Esophagus mucosa (tissue), 1 donor: ENCODE measurements around the gene PPM1G. TPM values are rescaled to one million over a fixed set of nuclear protein-coding genes. Genes with fewer than 3 reads are reported as not detected.
"Not testable (repeated sequence)": the region's sequence is repeated elsewhere in the genome, so short reads cannot be mapped to it uniquely, and the experiment has no call there.

Source experiments
- ATAC-seq: fragments of 200-7000 bp; cut with Tn5 transposase; one replicate; pipeline ENCODE4 v1.9.1; 2020
- total RNA-seq: library from RNA; stranded (reverse); gene quantifications from one replicate; pipeline ENCODE4 v1.2.4, GENCODE V29; 2023
- donor health status: DM: yes; HTN: yes; CAD: no.

The PPM1G gene
- total RNA-seq, 1 donor from 2014 or later: 57.3 TPM

DNA sequence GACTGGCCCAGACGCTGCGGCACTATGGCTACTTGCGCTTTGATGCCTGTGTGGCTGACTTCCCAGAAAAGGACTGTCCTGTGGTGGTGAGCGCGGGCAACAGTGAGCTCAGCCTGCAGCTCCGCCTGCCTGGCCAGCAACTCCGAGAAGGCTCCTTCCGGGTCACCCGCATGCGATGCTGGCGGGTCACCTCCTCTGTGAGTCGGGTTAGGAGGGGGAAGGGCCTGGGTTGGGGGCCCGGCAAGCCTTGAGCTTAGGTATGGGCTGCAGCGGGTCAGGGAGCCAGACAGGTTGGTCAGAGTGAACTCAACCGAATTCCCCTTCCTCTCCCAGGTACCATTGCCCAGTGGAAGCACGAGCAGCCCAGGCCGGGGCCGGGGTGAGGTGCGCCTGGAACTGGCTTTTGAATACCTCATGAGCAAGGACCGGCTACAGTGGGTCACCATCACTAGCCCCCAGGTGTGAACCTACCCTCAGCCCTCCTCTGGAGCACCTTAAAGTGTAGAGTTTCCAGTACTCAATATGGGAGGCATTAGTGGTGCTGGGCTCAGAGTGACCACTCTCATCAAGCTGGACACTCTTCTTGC is 33.8 kb downstream of the PPM1G start:
- ATAC-seq: no peak

DNA sequence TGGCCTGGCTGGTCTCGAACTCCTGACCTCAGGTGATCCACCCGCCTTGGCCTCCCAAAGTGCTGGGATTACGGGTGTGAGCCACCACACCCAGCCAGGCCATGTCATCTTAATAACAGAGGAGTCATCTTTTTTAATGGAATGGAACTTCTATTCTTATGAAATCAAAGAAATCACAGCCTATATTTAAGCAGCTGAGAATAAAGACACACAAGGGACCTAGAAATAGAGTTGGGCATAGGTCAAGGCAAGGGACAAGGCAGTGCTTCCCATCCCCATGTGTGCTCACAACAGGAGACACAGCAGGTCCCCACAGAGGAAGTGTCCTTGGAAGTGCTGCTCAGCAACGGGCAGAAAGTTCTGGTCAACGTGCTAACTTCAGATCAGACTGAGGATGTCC is 35.8 kb downstream of the PPM1G start:
- no peak for ATAC-seq

DNA sequence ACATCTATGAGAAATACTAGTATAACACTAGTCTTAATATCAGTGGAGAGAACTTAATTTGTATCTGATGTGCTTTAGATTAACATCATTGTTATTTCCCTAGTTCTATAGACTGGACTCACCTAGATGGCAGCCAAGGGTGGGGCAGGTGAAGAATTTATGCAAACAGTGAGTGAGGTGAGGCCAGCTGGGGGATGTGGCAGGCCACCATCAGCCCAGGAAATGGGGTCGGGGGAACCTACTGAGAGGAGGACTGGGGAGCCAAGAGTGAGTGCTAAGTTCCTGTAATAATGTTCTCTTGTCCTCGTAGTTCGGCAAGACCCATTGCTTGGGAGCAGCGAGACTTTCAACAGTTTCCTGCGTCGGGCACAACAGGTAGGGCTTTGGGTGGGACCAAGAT is 36.5 kb downstream of the PPM1G start:
- ATAC-seq: no peak

DNA sequence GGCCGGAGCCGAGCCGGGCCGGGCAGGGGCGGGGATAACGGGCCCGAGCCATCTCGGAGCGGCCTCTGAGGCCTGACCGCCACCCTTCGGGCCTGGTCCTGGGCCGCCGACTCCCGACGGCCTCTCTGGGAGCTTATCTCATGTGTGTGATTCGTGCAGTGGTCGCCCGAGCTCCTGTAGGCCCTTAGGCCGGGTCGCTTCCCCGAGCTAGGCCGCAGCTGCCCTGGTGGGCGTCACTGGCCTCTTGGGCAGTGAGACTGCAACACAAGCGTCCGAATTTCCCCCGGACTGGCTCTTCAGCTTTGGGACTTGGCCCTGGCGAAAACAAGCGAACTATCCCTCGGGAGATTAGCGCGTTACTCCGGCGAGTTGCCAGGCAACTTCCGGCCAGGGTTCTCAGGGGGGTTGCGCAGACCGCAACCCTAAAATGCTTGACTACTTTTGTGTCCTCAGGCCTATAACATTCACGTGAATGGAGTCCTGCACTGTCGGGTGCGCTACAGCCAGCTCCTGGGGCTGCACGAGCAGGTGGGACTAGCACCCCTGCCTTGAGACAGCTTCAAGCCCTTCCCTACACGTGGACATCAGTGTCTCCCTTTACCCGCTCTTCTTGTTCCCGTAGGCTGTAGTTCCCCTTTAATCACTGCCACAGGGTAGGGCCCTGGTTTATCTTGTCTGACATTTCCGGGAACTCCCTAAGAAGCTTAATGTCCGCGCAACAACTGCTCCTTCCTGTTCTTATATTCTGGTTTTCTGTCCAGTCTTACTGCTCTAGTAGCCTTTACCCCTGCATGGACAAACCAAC is 38.4 kb downstream of the PPM1G start:
- peak; percentile 58 for ATAC-seq

DNA sequence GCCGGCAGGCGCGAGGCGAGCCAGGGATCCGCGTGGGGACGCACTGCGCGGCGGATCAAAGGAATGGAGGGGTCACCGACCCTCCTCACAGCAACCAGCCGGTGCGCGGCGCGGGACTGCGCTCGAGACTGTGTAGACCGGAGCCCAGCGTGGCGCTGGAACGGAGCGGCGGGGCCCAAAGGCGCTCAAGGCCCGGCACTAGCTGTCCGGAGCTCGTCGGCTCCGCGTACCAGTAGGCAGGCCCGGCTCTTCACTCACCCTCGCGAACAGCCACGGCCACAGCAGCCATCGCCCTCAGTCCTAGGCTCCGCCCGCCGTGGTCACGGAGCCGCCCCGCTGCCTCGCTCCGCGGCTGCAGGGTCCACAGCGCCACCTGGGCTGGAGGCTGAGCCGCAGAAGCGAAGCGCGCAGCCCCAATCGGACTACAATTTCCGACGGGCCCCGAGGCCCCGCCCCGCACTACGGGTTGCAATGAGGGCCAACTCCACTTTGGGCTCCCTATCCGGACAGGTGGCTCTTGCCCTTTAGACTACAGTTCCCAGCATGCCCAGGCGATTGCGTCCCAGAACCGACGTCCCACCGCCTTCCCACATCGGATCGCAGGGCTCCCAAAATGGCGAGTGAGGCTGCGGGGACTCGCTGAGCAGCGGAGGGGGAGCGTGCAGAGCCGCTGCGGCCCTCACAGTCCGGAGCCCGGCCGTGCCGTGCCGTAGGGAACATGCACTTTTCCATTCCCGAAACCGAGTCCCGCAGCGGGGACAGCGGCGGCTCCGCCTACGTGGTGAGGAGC is 39.2 kb downstream of the PPM1G start, which contains the start of the genes EIF2B4 and SNX17:
Gene EIF2B4 (minus strand): TSS at position 313 of the 790 bp plus-strand sequence. CDS start 24 bp downstream, at position 289.
Gene SNX17 (plus strand): TSS at position 591 of the 790 bp plus-strand sequence. CDS start 128 bp downstream, at position 719.
- ATAC-seq: peak; percentile 93

DNA sequence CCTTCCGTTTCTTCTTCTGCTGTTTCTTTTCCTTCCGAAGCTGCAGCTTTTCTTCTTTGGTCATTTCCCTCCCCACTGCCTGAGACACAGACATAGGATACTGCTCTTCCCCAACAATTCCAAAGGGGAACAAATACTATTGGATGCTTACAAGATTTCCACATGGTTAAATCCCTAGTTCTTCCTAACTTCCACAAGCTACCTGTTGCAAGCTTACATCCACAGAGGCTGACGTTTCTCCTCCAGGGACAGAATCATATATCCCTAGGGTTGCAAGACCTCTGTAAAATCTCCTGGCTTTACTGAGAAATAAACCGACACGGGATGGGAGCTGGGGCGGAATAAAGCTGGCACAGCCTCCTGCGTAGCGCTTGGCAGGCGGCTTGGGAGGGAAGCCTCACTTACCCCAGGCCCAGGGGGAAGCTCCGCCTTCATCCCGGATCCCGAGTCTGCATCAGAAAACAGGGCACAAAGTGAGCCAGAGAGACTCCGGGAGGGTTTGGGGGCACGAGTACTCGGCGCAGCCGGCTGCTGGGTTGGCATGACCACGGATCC is 39.8 kb downstream of the PPM1G start:
- ATAC-seq: peak; percentile 30

DNA sequence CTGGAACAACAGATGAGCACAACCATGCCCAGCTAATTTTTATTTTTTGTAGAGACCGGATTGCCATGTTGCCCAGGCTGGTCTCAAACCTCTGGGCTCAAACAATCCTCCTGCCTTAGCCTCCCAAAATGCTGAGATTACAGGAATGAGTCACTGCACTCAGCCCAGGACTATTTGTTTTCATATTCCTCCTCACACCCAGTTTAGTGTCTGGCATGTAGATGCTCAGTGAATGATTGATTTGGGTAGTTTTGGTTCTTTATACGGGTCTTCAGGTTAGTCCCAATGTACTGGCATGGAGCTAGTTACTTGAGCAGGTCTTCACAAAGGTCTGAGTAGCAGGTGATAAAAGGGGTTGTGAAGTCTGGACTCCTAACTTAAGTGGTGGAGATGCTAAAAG is 45.5 kb downstream of the PPM1G start:
- ATAC-seq: no peak

DNA sequence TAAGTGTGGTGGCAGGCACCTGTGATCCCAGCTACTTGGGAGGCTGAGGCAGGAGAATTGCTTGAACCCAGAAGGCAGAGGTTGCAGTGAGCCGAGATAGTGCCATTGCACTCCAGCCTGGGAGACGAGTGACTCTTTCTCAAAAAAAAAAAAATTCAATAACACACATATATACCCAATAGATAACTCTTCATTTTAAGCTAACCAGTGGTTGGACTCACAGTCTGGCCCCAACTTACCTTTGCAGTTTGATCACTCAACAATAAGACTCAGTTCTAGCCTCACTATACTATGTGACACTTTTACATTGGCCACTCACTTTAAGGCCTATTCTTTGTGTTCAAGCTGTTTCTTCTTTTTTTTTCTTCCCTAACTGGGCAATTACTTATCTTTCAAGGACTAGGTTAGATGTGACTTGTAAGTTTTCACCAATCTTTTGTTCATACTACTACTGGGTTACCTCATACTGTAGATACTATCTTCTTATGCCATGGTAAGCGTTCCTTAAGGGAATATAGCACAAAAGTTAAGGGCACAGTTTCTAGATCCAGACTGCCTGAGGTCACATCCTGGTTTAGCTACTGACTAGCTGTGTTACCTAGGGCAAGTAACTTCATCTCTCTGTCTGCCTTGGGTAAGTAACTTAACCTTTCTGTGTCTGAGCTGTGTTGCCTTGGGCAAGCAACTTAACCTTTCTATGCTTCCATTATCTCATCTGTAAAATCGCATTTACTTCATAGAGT is 46.5 kb downstream of the PPM1G start:
- no peak for ATAC-seq

DNA sequence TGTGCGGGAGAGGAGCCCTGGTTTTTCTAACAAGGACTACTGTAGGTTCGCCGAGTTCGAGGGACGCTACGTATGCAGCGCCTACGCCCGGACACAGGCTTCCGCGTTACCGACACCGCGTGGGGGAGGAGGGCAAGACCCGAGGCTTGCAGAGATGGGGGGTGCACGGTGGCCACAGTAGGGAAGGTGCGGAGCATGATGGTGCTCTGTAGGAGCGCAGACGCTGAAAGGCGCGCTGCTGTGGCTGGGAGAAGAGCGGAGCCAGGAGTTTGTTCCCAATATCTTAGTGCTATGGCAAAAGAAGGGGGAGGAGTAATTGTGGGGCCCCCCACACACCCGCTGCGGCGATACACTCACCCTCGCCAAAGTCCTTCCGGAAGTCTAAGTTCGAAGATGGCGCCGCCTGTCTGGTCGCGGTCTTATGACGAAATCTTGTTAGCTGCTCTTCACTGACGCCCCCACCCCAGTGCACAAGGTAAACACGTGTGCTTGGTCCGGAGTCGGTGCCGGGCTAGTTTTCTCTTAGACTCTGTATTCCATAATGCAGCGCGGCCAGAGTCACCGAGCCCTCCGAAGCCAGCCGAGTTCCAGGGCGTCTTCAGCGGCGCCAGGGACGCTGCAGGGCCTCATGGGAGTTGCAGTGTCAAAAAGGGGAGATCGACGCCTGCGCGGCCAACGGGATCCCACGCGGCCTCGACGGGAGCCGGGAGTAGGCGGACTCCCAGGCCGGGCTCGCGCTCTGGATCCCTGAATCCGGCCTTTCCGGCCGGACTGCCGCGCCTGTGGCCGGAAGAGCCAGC is 52.8 kb downstream of the PPM1G start, which contains the start of gene GTF3C2:
Gene GTF3C2 (minus strand): TSS at position 383 of the 800 bp plus-strand sequence. CDS start 13,210 bp downstream, outside the sequence.
- ATAC-seq: peak; percentile 93

DNA sequence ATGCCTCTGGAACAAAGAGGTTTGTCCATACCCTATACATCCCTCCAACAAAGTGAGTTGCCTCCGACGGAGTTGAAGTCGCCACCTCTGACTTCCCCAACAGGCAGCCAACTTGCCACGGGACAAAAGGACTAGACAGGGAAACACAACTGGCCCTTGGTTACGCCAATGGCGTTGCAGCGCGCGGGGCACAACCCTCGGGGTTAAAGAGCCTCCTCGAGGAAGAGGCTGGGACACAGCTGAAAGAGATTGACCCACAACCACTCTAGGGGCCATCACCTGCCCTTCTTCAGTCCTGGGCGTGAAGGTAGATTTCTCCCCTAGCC is 53.4 kb downstream of the PPM1G start:
- ATAC-seq: peak; percentile 45

DNA sequence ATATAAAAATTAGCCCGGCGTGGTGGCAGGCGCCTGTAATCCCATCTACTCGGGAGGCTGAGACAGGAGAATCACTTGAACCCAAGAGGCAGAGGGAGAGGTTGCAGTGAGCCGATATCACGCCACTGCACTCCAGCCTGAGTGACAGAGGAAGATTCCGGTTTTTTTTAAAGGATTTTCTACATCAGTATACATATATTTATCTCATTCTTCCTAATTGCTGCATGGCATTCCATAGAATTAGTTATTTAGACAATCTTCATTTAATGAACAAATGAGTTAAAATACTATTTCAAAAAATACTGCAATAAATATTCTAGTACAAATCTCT is 54.8 kb downstream of the PPM1G start:
- ATAC-seq: no peak

DNA sequence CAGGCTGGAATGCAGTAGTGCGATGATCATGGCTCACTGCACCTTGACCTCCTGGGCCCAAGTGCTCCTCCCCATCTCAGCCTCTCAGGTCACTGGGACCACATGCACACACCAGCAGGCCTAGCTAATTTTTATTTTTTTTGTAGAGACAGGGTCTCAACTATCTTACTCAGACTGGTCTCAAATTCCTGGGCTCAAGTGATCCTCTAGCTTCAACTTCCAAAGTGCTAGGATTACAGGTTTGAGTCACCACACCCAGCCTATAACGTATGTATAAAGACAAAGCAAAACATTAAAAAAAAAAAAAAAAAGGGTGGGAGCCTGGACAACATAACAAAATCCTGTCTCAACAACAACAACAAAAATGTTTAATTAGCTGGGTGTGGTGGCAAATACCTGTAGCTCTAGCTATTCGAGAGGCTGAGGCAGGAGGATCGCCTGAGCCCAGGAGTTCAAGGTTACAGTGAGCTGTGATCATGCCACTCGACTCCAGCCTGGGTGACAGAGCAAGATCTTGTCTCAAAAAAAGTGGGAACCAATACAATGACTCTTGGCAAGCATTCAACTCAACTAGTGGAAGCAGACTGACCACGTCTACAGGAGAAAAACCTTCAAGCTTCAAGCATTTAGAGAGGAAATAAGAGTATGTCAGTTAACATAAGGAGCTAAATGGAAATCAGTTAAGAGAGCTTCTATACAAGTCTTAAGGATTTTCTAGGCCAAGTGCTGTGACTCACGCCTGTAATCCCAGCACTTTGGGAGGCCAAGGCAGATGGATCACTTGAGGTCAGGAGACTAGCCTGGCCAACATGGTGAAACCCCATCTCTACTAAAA is 55.4 kb downstream of the PPM1G start:
- no peak for ATAC-seq

DNA sequence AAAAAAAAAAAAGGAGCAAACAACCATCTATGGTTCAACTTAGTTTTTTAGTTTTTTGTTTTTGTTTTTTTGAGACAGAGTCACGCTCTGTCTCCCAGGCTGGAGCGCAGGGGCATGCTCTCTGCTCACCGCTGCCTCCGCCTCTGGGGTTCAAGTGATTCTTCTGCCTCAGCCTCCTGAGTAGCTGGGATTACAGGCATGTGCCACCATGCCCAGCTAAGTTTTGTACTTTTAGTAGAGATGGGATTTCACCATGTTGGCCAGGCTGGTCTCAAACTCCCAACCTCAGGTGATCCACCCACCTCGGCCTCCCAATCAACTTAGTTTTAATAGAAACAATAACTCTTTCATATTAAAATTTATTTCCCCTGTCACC is 56.0 kb downstream of the PPM1G start:
- not testable (repeated sequence) for ATAC-seq

DNA sequence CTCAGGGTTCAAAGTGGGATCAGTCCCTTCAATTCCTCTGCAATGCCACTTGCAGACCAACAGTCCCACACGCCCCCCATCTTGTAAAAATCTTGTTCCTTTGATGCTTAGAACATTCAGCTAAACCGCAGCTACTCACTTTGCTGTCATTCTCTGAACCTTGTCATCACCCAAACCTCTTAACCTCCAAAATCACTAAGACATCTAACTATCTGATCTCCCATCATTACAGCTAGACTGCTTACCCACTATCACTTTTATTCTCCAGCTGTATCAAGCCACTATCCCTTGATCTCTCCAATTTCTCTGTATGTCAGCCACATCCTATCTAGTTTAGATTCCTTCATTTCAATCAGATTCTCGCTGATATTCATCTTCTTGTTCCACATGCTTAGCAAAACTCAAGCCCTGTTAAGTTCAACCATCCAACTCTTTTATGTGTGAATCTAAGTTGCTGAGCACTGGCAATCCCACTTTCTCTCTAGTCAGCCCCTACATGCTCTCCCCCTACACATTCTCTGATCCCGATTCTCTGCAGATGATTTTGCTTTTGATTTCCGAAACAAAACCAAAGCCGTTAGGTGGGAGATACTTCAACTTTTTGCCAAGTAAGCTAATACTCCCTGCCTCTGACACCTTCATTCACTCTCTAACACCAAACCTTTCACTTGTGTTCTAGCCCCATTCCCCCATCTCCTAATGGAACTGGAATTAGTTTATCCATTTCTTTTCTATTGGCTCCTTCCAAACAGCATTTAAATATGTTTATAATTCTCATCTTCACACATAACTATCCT is 57.4 kb downstream of the PPM1G start:
- no peak for ATAC-seq

DNA sequence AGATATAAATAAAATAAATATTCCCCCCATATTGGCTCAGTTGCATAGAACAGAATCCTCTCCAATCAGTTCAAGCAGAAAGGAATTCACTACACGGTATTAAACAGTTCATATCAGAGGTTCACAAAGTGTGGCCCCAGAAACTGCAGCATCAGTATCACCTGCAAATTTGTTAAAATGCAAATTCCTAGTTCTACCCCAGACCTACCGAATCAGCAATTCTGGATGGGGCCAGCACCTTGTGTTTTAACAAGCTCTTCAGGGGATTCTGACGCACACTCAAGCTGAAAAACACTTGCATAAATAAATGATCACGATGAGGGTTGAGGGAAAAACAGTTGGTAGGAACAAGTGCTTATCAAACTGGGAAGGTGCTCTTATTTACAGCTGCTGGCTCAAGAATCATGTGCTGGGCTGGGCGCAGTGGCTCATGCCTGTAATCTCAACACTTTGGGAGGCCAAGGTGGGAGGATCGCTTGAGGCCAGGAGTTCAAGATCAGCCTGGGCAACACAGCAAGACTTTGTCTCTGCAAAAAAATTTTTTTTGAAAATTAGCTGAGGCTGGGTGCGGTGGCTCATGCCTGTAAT is 59.2 kb downstream of the PPM1G start:
- ATAC-seq: no peak

DNA sequence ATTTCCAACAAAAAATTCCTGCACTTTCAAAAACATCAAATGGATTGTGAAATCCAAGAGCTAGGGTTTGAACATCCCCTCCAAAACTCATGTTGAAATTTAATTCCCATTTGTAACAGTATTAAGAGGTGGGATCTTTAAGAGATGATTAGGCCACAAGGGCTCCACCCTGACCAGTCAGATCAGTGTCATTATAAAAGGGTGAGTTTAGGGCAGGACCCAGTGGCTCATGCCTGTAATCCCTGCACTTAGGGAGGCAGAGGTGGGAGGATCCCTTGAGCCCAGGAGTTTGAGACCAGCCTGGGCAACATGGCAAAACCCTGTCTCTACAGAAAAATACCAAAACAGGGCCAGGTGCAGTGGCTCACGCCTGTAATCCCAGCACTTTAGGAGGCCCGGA is 61.8 kb downstream of the PPM1G start:
- ATAC-seq: peak; percentile 87

DNA sequence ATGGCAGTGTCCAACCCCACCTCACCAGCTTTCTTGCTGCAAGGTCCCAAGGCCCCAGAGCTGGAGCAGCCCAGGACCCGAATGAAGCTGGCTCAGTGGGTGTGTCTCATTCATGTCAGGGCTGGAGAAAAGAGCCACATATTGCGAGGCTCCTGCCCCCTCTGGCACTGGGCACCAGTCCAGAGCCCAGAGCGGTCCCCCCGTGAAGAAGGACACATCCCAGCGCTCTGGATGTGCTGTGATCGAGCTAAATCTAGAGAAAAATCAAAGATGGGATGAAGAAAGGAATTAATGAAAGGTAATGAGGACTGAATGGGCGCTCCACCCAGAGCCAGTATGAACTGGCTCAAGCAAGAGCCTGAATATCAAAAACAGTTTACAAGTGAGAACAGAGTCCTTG is 73.2 kb downstream of the PPM1G start:
- ATAC-seq: no peak

DNA sequence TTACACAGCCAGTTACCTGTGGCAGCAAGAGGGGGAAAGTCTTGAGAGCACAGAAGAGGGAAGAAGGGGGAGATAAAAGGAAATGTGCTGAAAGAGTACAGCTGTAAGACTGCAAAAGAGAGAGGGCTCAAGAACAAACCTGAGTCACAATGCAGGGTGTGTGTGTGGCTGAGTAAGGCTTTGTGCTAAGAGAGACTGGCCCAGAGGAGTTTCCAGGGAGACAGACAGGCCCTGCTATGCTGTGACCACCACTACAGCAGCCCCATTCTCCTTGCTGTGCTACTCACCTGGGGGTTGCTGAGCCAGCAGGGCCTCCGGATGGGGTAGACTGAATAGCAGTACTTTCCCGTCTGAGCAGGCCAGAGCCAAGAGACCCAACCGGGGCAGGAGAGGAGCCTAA is 74.1 kb downstream of the PPM1G start:
- ATAC-seq: peak; percentile 55
